ENCODE measurements around the gene KIAA1549. TPM values are rescaled to one million over a fixed set of nuclear protein-coding genes. Genes with fewer than 3 reads are reported as not detected.
A peak's percentile ranks its signal among the peaks of the same experiment; 100 is the strongest.

KIAA1549 gene
- total RNA-seq, 3 donors from 2014 or later, result 2.0 to 4.2 (median 2.1) TPM

DNA sequence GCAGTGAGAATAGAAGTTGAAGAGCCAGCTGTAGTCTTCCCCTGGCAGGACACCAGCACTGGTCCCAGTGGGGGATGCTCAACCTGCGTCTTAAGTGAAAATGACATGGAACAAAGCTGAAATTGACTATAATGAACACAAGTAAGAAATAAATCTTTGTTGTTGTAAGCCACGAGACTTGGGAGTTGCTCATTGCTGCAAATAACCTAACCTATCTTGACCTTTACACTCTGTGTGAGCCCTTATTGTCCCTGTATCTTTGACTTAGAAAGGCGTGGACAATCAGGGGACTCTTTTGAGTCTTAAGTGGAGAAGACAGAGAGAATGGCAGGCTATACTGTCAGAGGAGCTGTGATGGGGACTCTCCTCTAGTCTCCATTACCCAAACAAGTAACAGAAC is 37.7 kb upstream of the KIAA1549 start:
- ATAC-seq (peak; percentile 23), DNase-seq (no peak)
- Histone ChIP-seq H3K36me3 (ENCODE audit: low read depth) (no peaks in the 10 kb centered on the region), H3K4me3 (no peak overlapping the region), H3K4me1 (ENCODE audit: low read depth) (no peaks in the 10 kb centered on the region), H3K9me3 (no peaks in the 10 kb centered on the region)
- TF ChIP-seq, protein P1, sequence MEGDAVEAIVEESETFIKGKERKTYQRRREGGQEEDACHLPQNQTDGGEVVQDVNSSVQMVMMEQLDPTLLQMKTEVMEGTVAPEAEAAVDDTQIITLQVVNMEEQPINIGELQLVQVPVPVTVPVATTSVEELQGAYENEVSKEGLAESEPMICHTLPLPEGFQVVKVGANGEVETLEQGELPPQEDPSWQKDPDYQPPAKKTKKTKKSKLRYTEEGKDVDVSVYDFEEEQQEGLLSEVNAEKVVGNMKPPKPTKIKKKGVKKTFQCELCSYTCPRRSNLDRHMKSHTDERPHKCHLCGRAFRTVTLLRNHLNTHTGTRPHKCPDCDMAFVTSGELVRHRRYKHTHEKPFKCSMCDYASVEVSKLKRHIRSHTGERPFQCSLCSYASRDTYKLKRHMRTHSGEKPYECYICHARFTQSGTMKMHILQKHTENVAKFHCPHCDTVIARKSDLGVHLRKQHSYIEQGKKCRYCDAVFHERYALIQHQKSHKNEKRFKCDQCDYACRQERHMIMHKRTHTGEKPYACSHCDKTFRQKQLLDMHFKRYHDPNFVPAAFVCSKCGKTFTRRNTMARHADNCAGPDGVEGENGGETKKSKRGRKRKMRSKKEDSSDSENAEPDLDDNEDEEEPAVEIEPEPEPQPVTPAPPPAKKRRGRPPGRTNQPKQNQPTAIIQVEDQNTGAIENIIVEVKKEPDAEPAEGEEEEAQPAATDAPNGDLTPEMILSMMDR (IDR thresholded peaks at IDR 0.05), result no peak
- intact Hi-C loops (cut with DNase I, micrococcal nuclease), result no loop called here

DNA sequence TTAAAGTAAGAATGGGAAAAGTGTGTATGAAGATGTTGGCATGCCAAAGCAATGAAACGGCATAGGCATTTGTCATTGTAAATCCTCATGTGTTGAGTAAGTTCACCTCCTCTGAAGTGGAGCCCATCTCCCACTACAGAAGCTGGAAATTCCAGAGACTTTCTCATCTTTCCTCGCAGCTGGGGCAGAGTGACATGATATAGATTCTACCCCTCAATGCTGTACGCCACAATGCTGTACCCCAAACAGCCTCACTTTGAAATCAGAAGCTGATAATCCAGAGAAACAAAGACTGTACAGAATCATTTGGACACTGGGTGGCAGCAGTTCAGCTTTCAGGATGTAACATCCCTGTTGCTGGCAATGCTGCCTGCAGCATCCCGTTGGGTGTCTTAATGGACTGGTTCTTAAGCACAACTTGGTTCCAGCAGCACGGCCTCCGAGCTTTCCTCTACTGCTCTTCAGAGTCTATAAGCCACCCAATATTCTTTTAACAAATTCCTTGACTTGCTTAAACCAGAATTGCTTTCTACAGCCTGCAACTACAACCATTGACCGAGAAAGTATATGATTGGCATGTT is 35.8 kb upstream of the KIAA1549 start:
- peak; percentile 84 for ATAC-seq
- TF ChIP-seq, protein P1 (IDR thresholded peaks at IDR 0.05), result peak; percentile 22
- Histone ChIP-seq H3K4me3 (no peak overlapping the region), H3K9me3 (no peaks in the 10 kb centered on the region), H3K4me1 (ENCODE audit: low read depth) (no peaks in the 10 kb centered on the region), H3K36me3 (ENCODE audit: low read depth) (no peaks in the 10 kb centered on the region)
- peak in 2 of 3 donors; percentile 38 to 83 for DNase-seq
- intact Hi-C loops (cut with DNase I, micrococcal nuclease), result no loop called here

DNA sequence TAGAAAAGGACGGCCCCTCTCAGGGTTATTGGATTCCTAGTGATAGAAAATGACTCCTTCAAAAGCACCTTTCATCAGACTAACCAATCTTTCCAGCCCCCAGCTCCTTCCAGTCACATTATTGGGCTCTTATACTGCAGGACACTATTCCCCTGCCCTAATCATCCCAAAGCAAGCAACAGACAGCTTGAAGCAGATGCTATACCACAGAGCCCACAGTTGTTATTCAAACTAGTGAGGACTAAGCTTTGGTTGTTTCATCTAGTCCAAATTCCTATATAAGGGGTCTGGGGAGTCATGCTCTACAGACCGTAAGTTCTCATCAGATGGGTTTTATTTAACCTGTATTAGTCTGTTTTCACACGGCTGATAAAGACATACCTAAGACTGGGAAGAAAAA is 30.2 kb upstream of the KIAA1549 start:
- TF ChIP-seq, protein P1 (IDR thresholded peaks at IDR 0.05), result no peak
- H3K4me3 ChIP-seq, result no peak overlapping the region
- intact Hi-C loops (cut with DNase I, micrococcal nuclease), result no loop called here
- no peaks in the 10 kb centered on the region for H3K36me3 ChIP-seq (ENCODE audit: low read depth)
- H3K4me1 ChIP-seq (ENCODE audit: low read depth), result no peaks in the 10 kb centered on the region
- H3K9me3 ChIP-seq, result no peaks in the 10 kb centered on the region
- no peak for DNase-seq
- no peak for ATAC-seq

DNA sequence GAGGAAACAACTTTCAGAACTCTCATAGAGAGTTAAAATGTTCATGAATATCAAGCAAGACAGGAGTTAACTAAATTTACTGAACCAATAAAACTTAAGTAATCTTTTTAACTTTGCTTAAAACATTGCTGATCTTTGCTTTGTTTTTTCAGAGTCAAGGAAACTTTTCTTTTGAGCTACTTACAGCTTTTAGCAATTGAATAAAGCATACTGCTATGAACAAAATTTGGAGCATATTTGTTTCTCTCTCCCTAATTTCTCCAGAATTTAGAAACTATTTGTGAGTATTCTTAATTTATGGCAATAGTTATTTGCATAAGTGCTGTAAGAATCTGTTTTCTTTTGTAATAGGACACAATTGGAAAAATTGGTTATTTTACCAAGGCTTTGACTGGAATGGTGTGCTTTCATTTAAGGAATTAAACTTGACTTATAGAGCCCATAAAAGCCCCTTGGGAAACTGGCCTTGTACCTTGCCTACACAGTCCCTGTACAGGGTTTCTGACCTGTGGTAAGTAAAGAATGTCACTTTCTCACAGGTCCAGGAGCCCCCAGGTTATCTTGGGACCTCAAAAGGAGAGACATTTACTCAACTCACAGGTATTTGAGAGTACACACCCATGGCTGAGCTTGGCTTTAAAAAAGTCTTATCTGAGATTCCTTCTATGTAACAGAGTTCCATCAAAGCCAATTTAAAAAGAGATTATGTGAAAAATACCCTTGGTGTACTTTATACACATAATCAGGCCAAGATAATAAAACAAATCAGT is 23.3 kb upstream of the KIAA1549 start:
- TF ChIP-seq, protein P1 (IDR thresholded peaks at IDR 0.05), result no peak
- intact Hi-C loops (cut with DNase I, micrococcal nuclease), result no loop called here
- ATAC-seq, result no peak
- no peaks in the 10 kb centered on the region for H3K36me3 ChIP-seq (ENCODE audit: low read depth)
- H3K9me3 ChIP-seq, result peaks cover 9% of the 10 kb centered on the region
- DNase-seq, result no peak
- H3K4me3 ChIP-seq, result no peak overlapping the region
- no peaks in the 10 kb centered on the region for H3K4me1 ChIP-seq (ENCODE audit: low read depth)

DNA sequence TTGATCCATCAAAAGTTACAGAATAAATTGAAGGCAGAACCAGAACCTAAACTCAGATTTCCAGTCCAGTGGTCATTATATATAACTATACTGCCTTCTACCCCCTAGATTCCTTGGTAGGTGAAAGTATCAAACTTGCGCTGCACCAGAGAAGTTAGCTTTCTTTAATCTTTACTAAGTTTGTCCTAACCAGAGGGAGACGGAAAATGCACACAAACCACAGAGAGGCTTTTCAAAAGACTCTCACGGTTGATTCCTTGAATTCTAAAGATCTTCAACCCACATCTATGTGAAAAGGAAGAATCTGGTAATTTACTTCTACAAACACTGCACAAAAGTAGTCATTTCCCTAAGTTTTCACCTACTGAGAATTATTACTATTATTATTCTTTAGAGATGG is 18.2 kb upstream of the KIAA1549 start:
- Histone ChIP-seq H3K4me1 (ENCODE audit: low read depth) (no peaks in the 10 kb centered on the region), H3K9me3 (peaks cover 4% of the 10 kb centered on the region), H3K4me3 (no peak overlapping the region), H3K36me3 (ENCODE audit: low read depth) (no peaks in the 10 kb centered on the region)
- DNase-seq (no peak), ATAC-seq (no peak)
- TF ChIP-seq, protein P1 (IDR thresholded peaks at IDR 0.05), result no peak
- intact Hi-C loops (cut with DNase I, micrococcal nuclease), result no loop called here

Data from mucosa of descending colon (tissue), 3 donors.